ENCODE measurements around the gene PKMYT1. TPM values are rescaled to one million over a fixed set of nuclear protein-coding genes. Genes with fewer than 3 reads are reported as not detected.

The PKMYT1 gene
- total and polyA plus RNA-seq, 2 of the 4 experiments (the other 2 are of a cell fraction): 1.8 to 14.9 TPM

- no TSS peak for BruUV-seq (replicated peaks)
- Histone ChIP-seq H3K36me3 (ENCODE audit: control insufficient read depth, insufficient read depth, low read length) (no peaks in the 10 kb centered on the region), H2AFZ (replicated peaks; ENCODE audit: low read length, poor library complexity) (peak overlapping the region; percentile 49), H3K9ac (ENCODE audit: low read depth, low read length) (no peak overlapping the region), H2BK120ac (ENCODE audit: low read depth, low read length) (no peak overlapping the region), H3K4me1 (ENCODE audit: control insufficient read depth, insufficient read depth, low read length) (peaks cover 5% of the 10 kb centered on the region; the same call in 1 of the 2 replicates), H2AK9ac (replicated peaks; ENCODE audit: low read depth, low read length, poor library complexity) (no peak overlapping the region), H3K18ac (ENCODE audit: low read depth, low read length) (no peak overlapping the region), H3K27ac (ENCODE audit: insufficient read depth, low read length) (no peak overlapping the region), H3K79me1 (ENCODE audit: low read depth in 1 of 2, low read length in 2 of 2) (peaks cover 0 to 7% of the 10 kb centered on the region in 2 experiments; a peak in 1 of 4 replicates), H3K23ac (ENCODE audit: low read depth, low read length) (no peak overlapping the region), H3K4ac (ENCODE audit: low read depth, low read length) (no peak overlapping the region), H2AK5ac (ENCODE audit: low read depth, low read length) (no peak overlapping the region), H3K9me3 (ENCODE audit: control insufficient read depth, insufficient read depth, low read length) (no peaks in the 10 kb centered on the region; the same call in 1 of the 2 replicates), H4K20me1 (ENCODE audit: insufficient read depth, low read length) (peaks cover 22% of the 10 kb centered on the region; the same call in 1 of the 2 replicates), H2BK15ac (ENCODE audit: low read depth, low read length) (no peak overlapping the region), H3K27me3 (ENCODE audit: control insufficient read depth, insufficient read depth, low read length) (peaks cover 55% of the 10 kb centered on the region), H3K56ac (ENCODE audit: extremely low read depth, insufficient read depth, low read length) (no peak overlapping the region), H2BK20ac (ENCODE audit: low read depth, low read length) (no peak overlapping the region), H3K14ac (replicated peaks; ENCODE audit: low read depth, low read length) (no peak overlapping the region), H4K91ac (ENCODE audit: insufficient read depth, low read depth, low read length) (no peak overlapping the region), H4K8ac (ENCODE audit: low read depth in 2 of 2, low read length in 2 of 2) (no peak overlapping the region), H3K4me3 (ENCODE audit: insufficient read depth, low read depth, low read length) (no peak overlapping the region), H4K5ac (ENCODE audit: low read depth, low read length) (no peak overlapping the region), H3K9me1 (ENCODE audit: insufficient read depth, low read length) (peaks cover 10% of the 10 kb centered on the region; the same call in 1 of the 2 replicates), H2BK5ac (ENCODE audit: low read depth, low read length, poor library complexity, severe bottlenecking) (no peak overlapping the region), H3K4me2 (ENCODE audit: low read depth, low read length) (no peak overlapping the region)
- CTCF ChIA-PET: no interaction called here
- dilution Hi-C loops (cut with HindIII; ENCODE audit: low sequenced_read_pairs, unreplicated experiment): no loop called here
- TF ChIP-seq RAD21 (IDR thresholded peaks at IDR 0.05; ENCODE audit: low read length) (no peak), CHD1 (IDR thresholded peaks at IDR 0.05; ENCODE audit: low read depth, low read length) (no peak), ELK1 (IDR thresholded peaks at IDR 0.05; ENCODE audit: borderline replicate concordance, low read depth, low read length) (no peak), CTCF (conservative IDR thresholded peaks at IDR 0.05; ENCODE audit: low read depth, low read length) (no peak), NFE2L2 (IDR thresholded peaks at IDR 0.05; ENCODE audit: low read depth, low read length) (no peak), MXI1 (IDR thresholded peaks at IDR 0.05; ENCODE audit: borderline replicate concordance, low read depth, low read length) (no peak), BHLHE40 (IDR thresholded peaks at IDR 0.05; ENCODE audit: low read depth, low read length) (no peak), RFX5 (IDR thresholded peaks at IDR 0.05; ENCODE audit: low read depth, low read length) (no peak), SMC3 (IDR thresholded peaks at IDR 0.05; ENCODE audit: low read depth, low read length) (no peak)
- intact Hi-C loops (cut with micrococcal nuclease): no loop called here
- 0% methylated on average over 30 of the region's 68 CpGs; no CpG with 5 or more reads in 1 of the 2 experiments for WGBS, 2 experiments (ENCODE audit: extremely low coverage in 2 of 2, insufficient read length in 1 of 2)
- ATAC-seq (ENCODE audit: low read depth): no peak
- POLR2A ChIA-PET (ENCODE audit: unreplicated experiment): interaction anchor here (0.6 kb wide), 1 partner anchor 16 kb away, joined by 6 read pairs; the partner anchor contains the start of gene PKMYT1
- no peak for DNase-seq
- in situ Hi-C loops (cut with MboI; ENCODE audit: low sequenced_read_pairs): no loop called here
Measured at GRCh38 chr16:2964475-2965336, 15.5 kb downstream of the PKMYT1 start.
